Parathyroid adenoma (tissue), 2 donors: Measurements from ENCODE around the gene RNF11.

Experiments used
- H2AFZ ChIP-seq: fragments of 300-600 bp; sonication (generic); one replicate; pipeline ENCODE4 v1.7.0; 2017; ENCODE audit warnings: antibody characterized with exemption, mild to moderate bottlenecking
- H3K27ac ChIP-seq: fragments of 300-600 bp; sonication (generic); one replicate; pipeline ENCODE4 v1.7.0; 2017
- H3K27me3 ChIP-seq: fragments of 300-600 bp; sonication (generic); one replicate; pipeline ENCODE4 v1.7.0; 2017; ENCODE audit warnings: low read length; ENCODE audit not compliant: control insufficient read depth, insufficient read depth
- H3K36me3 ChIP-seq: fragments of 300-600 bp; sonication (generic); one replicate; pipeline ENCODE4 v1.7.0; 2017; ENCODE audit warnings: low read length; ENCODE audit not compliant: control insufficient read depth, insufficient read depth
- H3K4me1 ChIP-seq: fragments of 300-600 bp; sonication (generic); one replicate; pipeline ENCODE4 v1.7.0; 2017; ENCODE audit warnings: control low read depth
- H3K4me2 ChIP-seq: fragments of 300-600 bp; sonication (generic); one replicate; pipeline ENCODE4 v1.7.0; 2017; ENCODE audit warnings: low read length
- H3K4me3 ChIP-seq: fragments of 300-600 bp; sonication (generic); one replicate; pipeline ENCODE4 v1.7.0; 2017; ENCODE audit warnings: low read depth, low read length
- H3K79me2 ChIP-seq: fragments of 300-600 bp; sonication (generic); one replicate; pipeline ENCODE4 v1.7.0; 2017; ENCODE audit warnings: control low read depth
- H3K9ac ChIP-seq: fragments of 300-600 bp; sonication (generic); one replicate; pipeline ENCODE4 v1.7.0; 2017; ENCODE audit warnings: mild to moderate bottlenecking
- H3K9me3 ChIP-seq: fragments of 300-600 bp; sonication (generic); one replicate; pipeline ENCODE4 v1.7.0; 2017; ENCODE audit warnings: low read length; ENCODE audit not compliant: control insufficient read depth
- TF ChIP-seq, protein P1 (sequence below): fragments of 300-600 bp; sonication (generic); IDR thresholded peaks from one replicate; pipeline ENCODE4 v1.7.0; 2017; ENCODE audit warnings: antibody characterized with exemption, mild to moderate bottlenecking
- donor health status: primary hyperparathyroidism.

The RNF11 gene

DNA sequence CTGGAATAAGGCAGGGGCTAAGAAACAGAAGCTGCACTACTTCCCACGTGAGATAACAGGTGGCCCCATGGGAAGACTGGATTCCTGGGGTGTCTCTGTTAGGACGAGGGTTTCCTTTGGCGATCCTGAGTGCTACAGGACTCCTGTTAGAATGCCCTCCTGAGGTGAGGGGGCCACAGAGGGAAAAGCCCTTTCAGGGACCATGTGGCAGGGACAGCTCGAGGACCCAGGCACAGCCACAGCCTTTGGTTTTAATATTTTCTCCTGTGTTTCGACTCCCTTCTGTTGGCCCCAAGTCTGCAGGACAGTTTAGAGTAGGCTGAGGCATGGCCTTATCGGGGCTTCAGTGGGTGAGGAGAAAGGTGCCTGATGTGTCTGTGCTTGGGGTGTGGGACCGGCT lies 81.7 kb downstream of the RNF11 start:
- Histone ChIP-seq H3K36me3 (no peaks in the 10 kb centered on the region), H3K9me3 (no peaks in the 10 kb centered on the region), H3K4me2 (no peak overlapping the region), H3K9ac (no peak overlapping the region), H3K4me1 (no peaks in the 10 kb centered on the region), H3K27me3 (no peaks in the 10 kb centered on the region), H3K27ac (no peak overlapping the region), H2AFZ (no peak overlapping the region), H3K4me3 (no peak overlapping the region), H3K79me2 (no peaks in the 10 kb centered on the region)
- TF ChIP-seq, protein P1, sequence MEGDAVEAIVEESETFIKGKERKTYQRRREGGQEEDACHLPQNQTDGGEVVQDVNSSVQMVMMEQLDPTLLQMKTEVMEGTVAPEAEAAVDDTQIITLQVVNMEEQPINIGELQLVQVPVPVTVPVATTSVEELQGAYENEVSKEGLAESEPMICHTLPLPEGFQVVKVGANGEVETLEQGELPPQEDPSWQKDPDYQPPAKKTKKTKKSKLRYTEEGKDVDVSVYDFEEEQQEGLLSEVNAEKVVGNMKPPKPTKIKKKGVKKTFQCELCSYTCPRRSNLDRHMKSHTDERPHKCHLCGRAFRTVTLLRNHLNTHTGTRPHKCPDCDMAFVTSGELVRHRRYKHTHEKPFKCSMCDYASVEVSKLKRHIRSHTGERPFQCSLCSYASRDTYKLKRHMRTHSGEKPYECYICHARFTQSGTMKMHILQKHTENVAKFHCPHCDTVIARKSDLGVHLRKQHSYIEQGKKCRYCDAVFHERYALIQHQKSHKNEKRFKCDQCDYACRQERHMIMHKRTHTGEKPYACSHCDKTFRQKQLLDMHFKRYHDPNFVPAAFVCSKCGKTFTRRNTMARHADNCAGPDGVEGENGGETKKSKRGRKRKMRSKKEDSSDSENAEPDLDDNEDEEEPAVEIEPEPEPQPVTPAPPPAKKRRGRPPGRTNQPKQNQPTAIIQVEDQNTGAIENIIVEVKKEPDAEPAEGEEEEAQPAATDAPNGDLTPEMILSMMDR = no peak

DNA sequence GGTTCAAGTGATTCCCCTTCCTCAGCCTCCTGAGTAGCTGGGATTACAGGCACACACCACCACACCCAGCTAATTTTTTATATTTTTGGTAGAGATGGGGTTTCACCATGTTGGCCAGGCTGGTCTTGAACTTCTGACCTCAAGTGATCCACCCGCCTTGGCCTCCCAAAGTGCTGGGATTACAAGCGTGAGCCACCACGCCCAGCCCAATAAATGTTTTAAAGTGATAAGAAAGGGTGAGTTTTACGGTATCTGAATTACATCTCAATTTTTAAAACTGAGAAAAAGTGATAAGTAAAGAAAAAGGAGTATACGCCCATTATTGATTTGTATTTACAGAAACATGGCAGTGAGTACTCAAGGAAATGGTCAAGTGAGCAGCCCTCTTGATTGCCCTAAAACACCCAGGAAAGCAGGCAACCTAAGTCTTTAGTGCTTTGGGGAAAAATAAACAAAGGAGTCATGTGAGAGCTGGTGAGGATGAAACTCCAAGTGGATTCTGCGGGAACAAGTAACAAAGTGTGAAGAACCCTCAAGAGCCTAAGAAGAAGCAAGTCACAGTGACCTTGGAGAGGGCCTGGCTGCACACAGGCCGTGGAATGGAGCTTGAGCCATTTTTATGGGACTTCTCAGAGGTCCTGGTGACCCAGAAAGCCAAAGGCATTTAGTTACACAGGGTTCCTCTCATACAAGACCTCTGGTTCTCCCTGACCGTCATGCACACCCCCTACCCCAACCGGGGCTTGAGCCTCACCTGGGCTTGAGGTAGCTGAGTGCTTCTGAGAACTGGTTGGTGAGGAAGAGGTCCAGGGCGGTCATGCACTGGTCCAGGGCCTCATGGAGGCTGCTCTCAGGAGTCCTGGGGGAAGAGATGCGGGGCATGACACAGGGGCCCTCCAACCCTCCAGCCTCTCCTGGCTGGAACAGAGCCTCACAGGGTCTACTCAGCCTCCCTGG lies 85.2 kb downstream of the RNF11 start:
- H3K36me3 ChIP-seq = no peaks in the 10 kb centered on the region
- no peaks in the 10 kb centered on the region for H3K9me3 ChIP-seq
- no peaks in the 10 kb centered on the region for H3K79me2 ChIP-seq
- TF ChIP-seq, protein P1 = no peak
- H3K27me3 ChIP-seq = no peaks in the 10 kb centered on the region
- no peak overlapping the region for H2AFZ ChIP-seq
- H3K9ac ChIP-seq = no peak overlapping the region
- H3K4me3 ChIP-seq = no peak overlapping the region
- H3K4me1 ChIP-seq = no peaks in the 10 kb centered on the region
- no peak overlapping the region for H3K27ac ChIP-seq
- no peak overlapping the region for H3K4me2 ChIP-seq

DNA sequence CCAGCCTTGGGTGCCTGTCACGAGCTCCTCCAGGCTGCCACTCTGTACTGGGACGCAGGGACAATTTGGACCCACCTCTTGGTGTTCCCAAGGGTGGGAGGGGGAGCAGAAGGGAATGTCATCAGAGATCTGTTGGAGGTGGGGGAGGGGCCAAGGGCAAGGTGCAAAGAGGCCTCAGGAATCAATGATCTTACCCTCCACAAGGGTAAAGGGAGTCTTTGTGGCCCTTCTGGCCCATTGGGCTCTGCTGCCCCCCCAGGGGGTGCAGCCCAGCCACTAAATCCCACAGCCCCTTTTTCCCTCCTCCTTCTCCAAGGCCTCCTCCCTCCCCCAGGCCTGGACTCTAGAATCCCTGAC lies 85.8 kb downstream of the RNF11 start:
- Histone ChIP-seq H3K27me3 (no peaks in the 10 kb centered on the region), H3K36me3 (no peaks in the 10 kb centered on the region), H3K79me2 (no peaks in the 10 kb centered on the region), H2AFZ (no peak overlapping the region), H3K9ac (no peak overlapping the region), H3K4me2 (no peak overlapping the region), H3K4me3 (no peak overlapping the region), H3K4me1 (no peaks in the 10 kb centered on the region), H3K9me3 (no peaks in the 10 kb centered on the region), H3K27ac (no peak overlapping the region)
- TF ChIP-seq, protein P1 = no peak

DNA sequence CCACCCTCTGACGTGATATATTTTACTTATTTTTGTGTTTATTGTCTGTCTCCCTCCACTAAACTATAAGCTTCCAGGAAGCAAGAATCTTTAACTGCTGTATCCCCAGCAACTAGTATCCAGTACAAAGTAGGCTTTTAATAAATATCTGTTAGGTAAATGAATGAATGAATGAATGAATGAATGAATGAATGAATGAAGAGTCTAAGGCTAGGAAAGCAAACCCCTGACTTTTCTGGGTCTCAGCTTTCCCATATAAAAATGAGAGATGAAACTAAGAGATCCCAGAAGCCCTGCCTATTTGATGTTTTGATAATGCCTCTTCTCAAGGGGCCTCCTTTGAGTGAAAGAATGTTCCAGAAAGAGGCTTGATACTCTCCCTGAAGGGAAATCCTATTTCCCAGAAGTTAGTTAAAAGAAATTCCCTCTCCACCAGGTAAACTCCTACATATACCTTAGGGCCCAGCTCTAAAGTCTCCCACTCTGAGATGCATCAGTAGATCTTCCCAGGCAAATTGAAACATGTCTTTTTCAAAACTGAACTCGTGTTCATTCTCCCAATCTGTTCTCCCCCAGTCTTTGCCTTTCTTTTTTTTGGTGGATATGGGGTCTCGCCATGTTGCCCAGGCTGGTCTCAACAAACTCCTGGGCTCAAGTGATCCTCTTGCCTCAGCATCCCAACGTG lies 86.5 kb downstream of the RNF11 start:
- no peak overlapping the region for H3K4me3 ChIP-seq
- H3K27me3 ChIP-seq = no peaks in the 10 kb centered on the region
- no peaks in the 10 kb centered on the region for H3K79me2 ChIP-seq
- H2AFZ ChIP-seq = no peak overlapping the region
- H3K4me1 ChIP-seq = no peaks in the 10 kb centered on the region
- H3K4me2 ChIP-seq = no peak overlapping the region
- no peak overlapping the region for H3K27ac ChIP-seq
- H3K9me3 ChIP-seq = no peaks in the 10 kb centered on the region
- H3K36me3 ChIP-seq = no peaks in the 10 kb centered on the region
- TF ChIP-seq, protein P1 = no peak
- H3K9ac ChIP-seq = no peak overlapping the region
